ENCODE measurements around the gene ARMS2. TPM values are rescaled to one million over a fixed set of nuclear protein-coding genes. Genes with fewer than 3 reads are reported as not detected.
A peak's percentile ranks its signal among the peaks of the same experiment; 100 is the strongest.

The ARMS2 gene
- total RNA-seq, 1 experiment from 2014 or later, result not detected

DNA sequence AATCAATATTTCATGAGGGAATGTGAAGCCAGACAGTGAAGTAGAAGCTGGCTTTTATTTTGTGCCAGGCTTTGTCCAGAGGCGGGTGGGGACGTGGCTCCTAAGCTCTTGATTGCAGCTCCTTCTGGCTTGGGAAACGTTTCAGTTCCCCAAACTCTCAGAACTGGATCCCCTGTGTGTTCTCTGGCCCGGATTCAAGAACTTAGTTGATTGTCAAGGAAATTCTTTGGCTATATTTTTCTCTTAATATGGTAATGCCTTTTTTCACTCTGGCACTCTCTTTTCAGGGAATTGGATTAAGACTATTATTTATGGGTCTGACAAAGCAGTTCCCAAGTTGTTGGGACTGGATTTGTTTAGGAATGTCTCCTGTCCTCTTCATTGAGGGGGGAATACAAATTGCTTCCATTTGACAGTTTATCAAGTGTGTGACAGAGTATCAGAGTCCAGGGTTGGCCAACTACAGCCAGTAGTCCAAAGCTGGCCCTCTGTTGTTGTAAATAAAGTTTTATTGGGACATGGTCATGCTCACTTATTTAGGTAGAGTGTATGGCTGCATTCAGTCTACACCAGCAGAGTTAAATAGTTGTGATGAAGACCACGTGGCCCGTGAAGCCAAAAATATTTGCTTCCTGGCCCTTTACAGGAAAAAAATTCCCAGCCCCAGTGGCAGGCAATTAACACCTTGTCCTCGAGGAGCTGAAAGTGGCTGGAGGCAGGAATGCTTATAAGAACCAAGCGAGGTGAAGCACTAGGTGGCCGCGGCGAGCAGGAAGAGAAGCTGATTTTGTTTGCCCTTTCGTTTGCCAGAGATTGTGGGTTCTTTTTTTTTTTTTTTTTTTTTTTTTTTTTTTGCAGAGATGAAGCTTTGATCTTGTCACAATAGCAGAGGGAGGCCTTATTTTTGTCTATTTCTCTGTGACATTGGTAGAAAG is 41.2 kb downstream of the ARMS2 start:
- TF ChIP-seq, protein P1, sequence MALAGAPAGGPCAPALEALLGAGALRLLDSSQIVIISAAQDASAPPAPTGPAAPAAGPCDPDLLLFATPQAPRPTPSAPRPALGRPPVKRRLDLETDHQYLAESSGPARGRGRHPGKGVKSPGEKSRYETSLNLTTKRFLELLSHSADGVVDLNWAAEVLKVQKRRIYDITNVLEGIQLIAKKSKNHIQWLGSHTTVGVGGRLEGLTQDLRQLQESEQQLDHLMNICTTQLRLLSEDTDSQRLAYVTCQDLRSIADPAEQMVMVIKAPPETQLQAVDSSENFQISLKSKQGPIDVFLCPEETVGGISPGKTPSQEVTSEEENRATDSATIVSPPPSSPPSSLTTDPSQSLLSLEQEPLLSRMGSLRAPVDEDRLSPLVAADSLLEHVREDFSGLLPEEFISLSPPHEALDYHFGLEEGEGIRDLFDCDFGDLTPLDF (CRISPR knock-in tag; IDR thresholded peaks at IDR 0.05), result no peak
- TF ChIP-seq TEAD1 (CRISPR knock-in tag; IDR thresholded peaks at IDR 0.05) (no peak), CBFB (CRISPR knock-in tag; IDR thresholded peaks at IDR 0.05; ENCODE audit: low read depth) (no peak), MYBL2 (CRISPR knock-in tag; IDR thresholded peaks at IDR 0.05) (no peak)
- TF ChIP-seq, protein P2, sequence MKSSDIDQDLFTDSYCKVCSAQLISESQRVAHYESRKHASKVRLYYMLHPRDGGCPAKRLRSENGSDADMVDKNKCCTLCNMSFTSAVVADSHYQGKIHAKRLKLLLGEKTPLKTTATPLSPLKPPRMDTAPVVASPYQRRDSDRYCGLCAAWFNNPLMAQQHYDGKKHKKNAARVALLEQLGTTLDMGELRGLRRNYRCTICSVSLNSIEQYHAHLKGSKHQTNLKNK (CRISPR knock-in tag; IDR thresholded peaks at IDR 0.05), result no peak
- H3K36me3 Mint-ChIP-seq, result no peaks in the 10 kb centered on the region
- DNase-seq (ENCODE audit: low spot score), result peak; percentile 30
- H3K4me3 Mint-ChIP-seq, result no peak overlapping the region
- peaks cover 10% of the 10 kb centered on the region for H3K4me1 Mint-ChIP-seq
- ATAC-seq, result peak; percentile 33; the same call in 1 of the 2 replicates
- H3K27ac Mint-ChIP-seq, result no peak overlapping the region
- ChIA-PET CTCF (interaction anchor here (0.7 to 3.2 kb wide), 9 partner anchors 9 to 216 kb away, joined by 3 to 10 read pairs (median 4); no protein-coding TSS in a partner anchor), POLR2A (interaction anchor here (0.6 kb wide), 2 partner anchors 207 to 1004 kb away, joined by 3 to 5 read pairs; no protein-coding TSS in a partner anchor)
- H3K27me3 Mint-ChIP-seq (ENCODE audit: low read depth), result no peaks in the 10 kb centered on the region
- no peaks in the 10 kb centered on the region for H3K9me3 Mint-ChIP-seq

DNA sequence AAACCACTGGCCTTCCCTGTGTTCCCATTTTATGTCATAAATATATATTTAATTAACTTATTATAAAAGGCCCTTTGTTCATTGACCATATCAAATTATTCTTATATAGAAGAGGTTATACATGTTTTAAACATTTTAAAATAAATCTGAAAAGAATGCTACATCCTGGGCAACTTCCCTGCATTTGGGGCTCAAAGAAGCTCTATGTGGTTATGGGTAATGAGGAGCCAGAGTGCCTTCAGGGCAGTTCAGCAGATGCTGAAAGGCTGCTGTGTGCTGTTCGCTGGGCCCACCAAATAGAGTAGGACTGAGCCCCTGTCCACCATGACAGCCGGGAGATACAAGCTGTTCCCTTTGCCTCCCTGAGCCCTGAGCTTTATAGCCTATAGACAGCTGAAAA is 42.8 kb downstream of the ARMS2 start:
- DNase-seq (ENCODE audit: low spot score) (no peak), ATAC-seq (no peak)
- no peak overlapping the region for H3K4me3 Mint-ChIP-seq
- ChIA-PET CTCF (interaction anchor here (1.3 to 3.2 kb wide), 2 partner anchors 30 to 69 kb away, joined by 3 to 10 read pairs; no protein-coding TSS in a partner anchor), POLR2A (no interaction called here)
- no peaks in the 10 kb centered on the region for H3K27me3 Mint-ChIP-seq (ENCODE audit: low read depth)
- H3K4me1 Mint-ChIP-seq, result peaks cover 10% of the 10 kb centered on the region
- H3K27ac Mint-ChIP-seq, result no peak overlapping the region
- H3K36me3 Mint-ChIP-seq, result no peaks in the 10 kb centered on the region
- TF ChIP-seq FOXJ3 (CRISPR knock-in tag; IDR thresholded peaks at IDR 0.05; ENCODE audit: borderline replicate concordance) (no peak), ZNF121 (CRISPR knock-in tag; IDR thresholded peaks at IDR 0.05) (no peak), SP1 (CRISPR knock-in tag; conservative IDR thresholded peaks at IDR 0.05) (no peak), EMX1 (CRISPR knock-in tag; IDR thresholded peaks at IDR 0.05) (no peak), CREM (CRISPR knock-in tag; IDR thresholded peaks at IDR 0.05) (no peak), ZNF219 (CRISPR knock-in tag; IDR thresholded peaks at IDR 0.05; ENCODE audit: borderline replicate concordance) (no peak), CBFB (CRISPR knock-in tag; IDR thresholded peaks at IDR 0.05; ENCODE audit: low read depth) (no peak), CREB1 (CRISPR knock-in tag; IDR thresholded peaks at IDR 0.05) (no peak), TP53 (CRISPR knock-in tag; IDR thresholded peaks at IDR 0.05) (no peak), PRRX2 (CRISPR knock-in tag; IDR thresholded peaks at IDR 0.05) (no peak)
- TF ChIP-seq, protein P3, sequence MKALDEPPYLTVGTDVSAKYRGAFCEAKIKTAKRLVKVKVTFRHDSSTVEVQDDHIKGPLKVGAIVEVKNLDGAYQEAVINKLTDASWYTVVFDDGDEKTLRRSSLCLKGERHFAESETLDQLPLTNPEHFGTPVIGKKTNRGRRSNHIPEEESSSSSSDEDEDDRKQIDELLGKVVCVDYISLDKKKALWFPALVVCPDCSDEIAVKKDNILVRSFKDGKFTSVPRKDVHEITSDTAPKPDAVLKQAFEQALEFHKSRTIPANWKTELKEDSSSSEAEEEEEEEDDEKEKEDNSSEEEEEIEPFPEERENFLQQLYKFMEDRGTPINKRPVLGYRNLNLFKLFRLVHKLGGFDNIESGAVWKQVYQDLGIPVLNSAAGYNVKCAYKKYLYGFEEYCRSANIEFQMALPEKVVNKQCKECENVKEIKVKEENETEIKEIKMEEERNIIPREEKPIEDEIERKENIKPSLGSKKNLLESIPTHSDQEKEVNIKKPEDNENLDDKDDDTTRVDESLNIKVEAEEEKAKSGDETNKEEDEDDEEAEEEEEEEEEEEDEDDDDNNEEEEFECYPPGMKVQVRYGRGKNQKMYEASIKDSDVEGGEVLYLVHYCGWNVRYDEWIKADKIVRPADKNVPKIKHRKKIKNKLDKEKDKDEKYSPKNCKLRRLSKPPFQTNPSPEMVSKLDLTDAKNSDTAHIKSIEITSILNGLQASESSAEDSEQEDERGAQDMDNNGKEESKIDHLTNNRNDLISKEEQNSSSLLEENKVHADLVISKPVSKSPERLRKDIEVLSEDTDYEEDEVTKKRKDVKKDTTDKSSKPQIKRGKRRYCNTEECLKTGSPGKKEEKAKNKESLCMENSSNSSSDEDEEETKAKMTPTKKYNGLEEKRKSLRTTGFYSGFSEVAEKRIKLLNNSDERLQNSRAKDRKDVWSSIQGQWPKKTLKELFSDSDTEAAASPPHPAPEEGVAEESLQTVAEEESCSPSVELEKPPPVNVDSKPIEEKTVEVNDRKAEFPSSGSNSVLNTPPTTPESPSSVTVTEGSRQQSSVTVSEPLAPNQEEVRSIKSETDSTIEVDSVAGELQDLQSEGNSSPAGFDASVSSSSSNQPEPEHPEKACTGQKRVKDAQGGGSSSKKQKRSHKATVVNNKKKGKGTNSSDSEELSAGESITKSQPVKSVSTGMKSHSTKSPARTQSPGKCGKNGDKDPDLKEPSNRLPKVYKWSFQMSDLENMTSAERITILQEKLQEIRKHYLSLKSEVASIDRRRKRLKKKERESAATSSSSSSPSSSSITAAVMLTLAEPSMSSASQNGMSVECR (CRISPR knock-in tag; IDR thresholded peaks at IDR 0.05; ENCODE audit: borderline replicate concordance), result no peak
- TF ChIP-seq, protein P4, sequence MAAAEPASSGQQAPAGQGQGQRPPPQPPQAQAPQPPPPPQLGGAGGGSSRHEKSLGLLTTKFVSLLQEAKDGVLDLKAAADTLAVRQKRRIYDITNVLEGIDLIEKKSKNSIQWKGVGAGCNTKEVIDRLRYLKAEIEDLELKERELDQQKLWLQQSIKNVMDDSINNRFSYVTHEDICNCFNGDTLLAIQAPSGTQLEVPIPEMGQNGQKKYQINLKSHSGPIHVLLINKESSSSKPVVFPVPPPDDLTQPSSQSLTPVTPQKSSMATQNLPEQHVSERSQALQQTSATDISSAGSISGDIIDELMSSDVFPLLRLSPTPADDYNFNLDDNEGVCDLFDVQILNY (CRISPR knock-in tag; IDR thresholded peaks at IDR 0.05), result no peak
- no peaks in the 10 kb centered on the region for H3K9me3 Mint-ChIP-seq
